IPS-18c (cell line): ENCODE data around the gene IL15RA.
"Not testable (repeated sequence)": the region's sequence is repeated elsewhere in the genome, so short reads cannot be mapped to it uniquely, and the experiment has no call there.

Experiments used
- H3K4me3 ChIP-seq: 2 replicates; pipeline ENCODE4 v1.7.0; 2013; ENCODE audit warnings: low read depth, mild to moderate bottlenecking, low read length, moderate library complexity; ENCODE audit not compliant: insufficient read depth
- H3K9me3 ChIP-seq: one replicate; pipeline ENCODE4 v1.6.1; 2013; ENCODE audit warnings: mild to moderate bottlenecking, low read length, moderate library complexity; ENCODE audit not compliant: control insufficient read depth, insufficient read depth

Gene IL15RA

GRCh38 chr10:6009150-6009549 is 31.8 kb upstream of the IL15RA start:
- Histone ChIP-seq H3K4me3 (no peak overlapping the region), H3K9me3 (no peaks in the 10 kb centered on the region)

- no peaks in the 10 kb centered on the region for H3K9me3 ChIP-seq
- H3K4me3 ChIP-seq: no peak overlapping the region
These were observed 31.3 kb upstream of the IL15RA start for GRCh38 chr10:6008497-6009142.

- Histone ChIP-seq H3K4me3 (no peak overlapping the region), H3K9me3 (no peaks in the 10 kb centered on the region)
These were observed 29.6 kb upstream of the IL15RA start for GRCh38 chr10:6006991-6007390.

DNA sequence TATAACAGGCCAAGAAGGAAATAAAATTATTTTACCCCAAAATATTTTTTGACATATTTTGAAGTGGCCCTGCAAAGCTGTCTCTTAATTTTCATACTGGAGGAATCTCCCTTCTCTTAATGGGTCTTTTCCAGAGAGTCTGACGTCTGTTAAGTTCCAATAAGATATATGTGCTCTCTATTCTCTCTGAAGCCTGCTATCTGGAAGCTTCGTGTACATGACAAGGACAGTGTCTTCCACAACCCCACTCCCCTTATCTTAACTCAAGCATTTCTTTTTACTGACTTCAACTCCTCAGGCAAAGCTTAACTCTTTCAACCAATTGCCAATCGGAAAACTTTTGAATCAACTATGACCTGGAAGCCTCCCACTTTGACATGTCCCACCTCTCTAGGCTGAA is 29.2 kb upstream of the IL15RA start:
- H3K9me3 ChIP-seq: no peaks in the 10 kb centered on the region
- H3K4me3 ChIP-seq: no peak overlapping the region

- Histone ChIP-seq H3K4me3 (no peak overlapping the region), H3K9me3 (no peaks in the 10 kb centered on the region)
These were observed 28.6 kb upstream of the IL15RA start for GRCh38 chr10:6005856-6006395.

GRCh38 chr10:6005161-6005804 is 27.9 kb upstream of the IL15RA start:
- H3K9me3 ChIP-seq, H3K4me3 ChIP-seq: not testable (repeated sequence)

DNA sequence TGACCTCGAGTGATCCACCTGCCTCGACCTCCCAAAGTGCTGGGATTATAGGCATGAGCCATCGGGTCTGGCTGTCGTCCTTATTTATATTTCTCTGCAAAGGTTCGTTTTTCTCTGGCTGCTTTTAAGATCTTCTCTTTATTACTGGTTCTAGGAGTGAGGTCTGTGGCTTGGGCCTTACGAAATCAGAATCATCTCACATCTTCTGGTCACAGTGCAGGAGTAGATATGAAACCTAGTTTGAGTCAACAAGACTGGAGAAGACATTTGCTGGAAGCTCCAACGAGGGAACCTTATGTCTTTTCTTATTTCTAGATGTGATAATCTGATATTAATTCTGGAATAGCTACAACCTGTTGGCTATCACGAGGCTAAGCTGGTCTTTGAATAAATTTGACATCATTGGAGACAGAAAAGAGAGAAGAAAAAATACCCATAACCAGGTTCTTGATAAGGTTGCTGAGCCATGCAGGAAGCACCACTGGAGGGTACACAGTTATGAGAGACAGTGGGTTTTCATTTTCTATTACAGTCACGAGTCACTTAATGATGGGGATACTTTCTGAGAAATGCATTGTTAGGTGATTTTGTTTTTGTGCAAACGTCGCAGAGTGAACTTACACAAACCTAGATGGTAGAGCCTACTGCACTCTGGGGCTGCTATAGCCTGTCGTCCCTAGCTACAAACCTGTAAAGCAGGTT is 25.6 kb upstream of the IL15RA start:
- H3K4me3 ChIP-seq: no peak overlapping the region
- no peaks in the 10 kb centered on the region for H3K9me3 ChIP-seq

DNA sequence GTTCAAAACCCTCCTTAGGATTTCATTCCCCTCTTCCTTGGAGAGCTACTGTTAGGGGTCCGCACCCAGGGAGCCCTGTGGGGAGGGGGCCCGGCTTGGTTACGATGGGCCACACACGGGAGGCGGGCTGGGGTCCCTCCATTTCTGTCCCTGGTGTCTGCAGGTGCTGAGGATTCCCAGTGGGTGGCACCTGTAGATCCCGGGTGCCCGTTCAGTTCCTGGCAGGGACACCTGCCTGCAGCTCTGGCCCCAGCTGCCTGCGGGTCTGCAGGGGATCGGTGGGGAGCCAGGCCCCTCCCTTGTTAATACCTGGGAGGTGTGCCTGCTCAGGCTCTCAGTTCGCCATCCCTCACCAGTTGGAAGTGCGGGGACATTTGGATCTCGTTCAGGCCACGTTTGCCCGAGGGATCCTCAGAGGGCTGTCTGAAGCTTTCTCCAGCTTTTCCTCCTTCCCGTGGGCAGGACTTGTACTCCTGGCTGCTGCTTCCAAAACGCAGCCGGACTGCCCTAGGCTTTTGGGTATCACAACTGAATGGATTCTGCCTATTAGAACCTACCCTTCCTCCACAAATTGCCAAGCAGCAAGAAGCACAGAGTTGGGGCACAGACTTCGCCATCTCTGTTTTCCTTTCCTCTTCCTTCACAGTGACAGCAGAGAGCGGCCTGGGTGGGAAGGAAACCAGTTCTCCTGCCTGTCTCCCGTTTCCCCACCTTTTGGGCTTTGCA is 22.3 kb upstream of the IL15RA start:
- Histone ChIP-seq H3K4me3 (no peak overlapping the region), H3K9me3 (no peaks in the 10 kb centered on the region)

GRCh38 chr10:5996696-5997095 is 19.4 kb upstream of the IL15RA start:
- H3K4me3 ChIP-seq: no peak overlapping the region
- H3K9me3 ChIP-seq: no peaks in the 10 kb centered on the region

DNA sequence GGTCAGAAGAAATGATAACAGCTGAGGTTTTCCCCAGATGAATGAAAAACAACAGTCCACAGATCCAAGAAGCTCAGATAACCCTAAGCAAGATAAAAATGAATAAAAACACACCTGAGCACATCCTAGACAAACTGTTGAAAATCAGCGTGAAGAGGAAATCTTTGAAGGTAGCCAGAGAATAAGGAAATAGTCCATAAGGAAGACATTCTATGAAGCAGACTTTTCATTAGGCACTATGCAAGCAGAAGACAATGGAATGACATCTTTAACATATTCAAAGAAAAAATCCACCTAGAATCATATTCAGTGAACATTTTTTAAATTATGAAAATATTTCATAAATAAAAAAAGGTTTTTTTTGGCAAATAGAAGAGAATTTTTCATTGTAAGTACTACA is 15.1 kb upstream of the IL15RA start:
- Histone ChIP-seq H3K9me3 (no peaks in the 10 kb centered on the region), H3K4me3 (no peak overlapping the region)

GRCh38 chr10:5991708-5992107 is 14.4 kb upstream of the IL15RA start:
- Histone ChIP-seq H3K9me3 (no peaks in the 10 kb centered on the region), H3K4me3 (no peak overlapping the region)

DNA sequence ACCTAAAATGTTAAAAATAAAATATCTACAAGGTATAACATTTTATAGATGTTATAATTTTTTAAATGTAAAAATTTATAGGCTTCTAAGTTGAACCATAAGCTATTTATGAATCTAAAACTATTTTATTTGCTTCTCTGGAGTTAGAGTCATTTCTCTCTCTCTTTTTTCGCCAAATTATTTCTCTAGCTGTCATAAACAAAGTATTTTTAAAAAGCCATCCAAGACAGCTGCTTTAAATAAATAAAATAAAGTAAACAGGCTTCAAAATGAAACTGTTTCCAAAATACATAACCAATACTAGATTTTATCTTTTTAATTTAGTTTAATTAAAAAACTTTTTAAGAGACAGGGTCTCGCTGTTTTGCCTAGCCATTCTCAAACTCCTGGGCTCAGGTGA is 12.4 kb upstream of the IL15RA start:
- no peak overlapping the region for H3K4me3 ChIP-seq

GRCh38 chr10:5988336-5988920 is 11.1 kb upstream of the IL15RA start:
- Histone ChIP-seq H3K9me3 (no peaks in the 10 kb centered on the region), H3K4me3 (no peak overlapping the region)

More for the DNA sequence above, 12.4 kb upstream of the IL15RA start:
- no peaks in the 10 kb centered on the region for H3K9me3 ChIP-seq

- no peaks in the 10 kb centered on the region for H3K9me3 ChIP-seq
These were observed 10.4 kb upstream of the IL15RA start for GRCh38 chr10:5987747-5988146.

GRCh38 chr10:5985029-5985428 is 7.7 kb upstream of the IL15RA start:
- Histone ChIP-seq H3K9me3 (no peaks in the 10 kb centered on the region), H3K4me3 (no peak overlapping the region)

More at GRCh38 chr10:5987747-5988146, 10.4 kb upstream of the IL15RA start:
- no peak overlapping the region for H3K4me3 ChIP-seq

- H3K9me3 ChIP-seq: no peaks in the 10 kb centered on the region
- H3K4me3 ChIP-seq: no peak overlapping the region
These were observed 6.4 kb upstream of the IL15RA start for GRCh38 chr10:5983774-5984173.

- H3K4me3 ChIP-seq: no peak overlapping the region
- no peaks in the 10 kb centered on the region for H3K9me3 ChIP-seq
These were observed 4.2 kb upstream of the IL15RA start for GRCh38 chr10:5981529-5981928.
